ENCODE data around the gene OSBPL5. TPM values are rescaled to one million over a fixed set of nuclear protein-coding genes. Genes with fewer than 3 reads are reported as not detected.

OSBPL5 gene
- total and polyA plus RNA-seq, 2 of the 4 experiments (the other 2 are of a cell fraction): 14.9 to 22.3 TPM

GRCh38 chr11:3183523-3183922, 18.4 kb upstream of the OSBPL5 start:
- Histone ChIP-seq H3K79me1 (ENCODE audit: low read depth in 1 of 2, low read length in 2 of 2) (no peaks in the 10 kb centered on the region), H2BK20ac (ENCODE audit: low read depth, low read length) (no peak overlapping the region), H2AFZ (replicated peaks; ENCODE audit: low read length, poor library complexity) (no peak overlapping the region), H2BK120ac (ENCODE audit: low read depth, low read length) (no peak overlapping the region), H3K9me3 (ENCODE audit: control insufficient read depth, insufficient read depth, low read length) (no peaks in the 10 kb centered on the region), H2AK9ac (replicated peaks; ENCODE audit: low read depth, low read length, poor library complexity) (no peak overlapping the region), H3K56ac (ENCODE audit: extremely low read depth, insufficient read depth, low read length) (no peak overlapping the region), H3K4me3 (ENCODE audit: insufficient read depth, low read depth, low read length) (no peak overlapping the region), H3K4ac (ENCODE audit: low read depth, low read length) (no peak overlapping the region), H3K23ac (ENCODE audit: low read depth, low read length) (no peak overlapping the region), H4K5ac (ENCODE audit: low read depth, low read length) (no peak overlapping the region), H3K18ac (ENCODE audit: low read depth, low read length) (no peak overlapping the region), H4K8ac (ENCODE audit: low read depth in 2 of 2, low read length in 2 of 2) (no peak overlapping the region), H3K4me1 (ENCODE audit: control insufficient read depth, insufficient read depth, low read length) (no peaks in the 10 kb centered on the region), H2BK5ac (ENCODE audit: low read depth, low read length, poor library complexity, severe bottlenecking) (no peak overlapping the region), H3K27me3 (ENCODE audit: control insufficient read depth, insufficient read depth, low read length) (peaks cover 25% of the 10 kb centered on the region), H3K9me1 (ENCODE audit: insufficient read depth, low read length) (no peaks in the 10 kb centered on the region), H3K14ac (replicated peaks; ENCODE audit: low read depth, low read length) (no peak overlapping the region), H3K36me3 (ENCODE audit: control insufficient read depth, insufficient read depth, low read length) (no peaks in the 10 kb centered on the region), H2BK15ac (ENCODE audit: low read depth, low read length) (no peak overlapping the region), H4K20me1 (ENCODE audit: insufficient read depth, low read length) (no peaks in the 10 kb centered on the region), H2AK5ac (ENCODE audit: low read depth, low read length) (no peak overlapping the region), H3K4me2 (ENCODE audit: low read depth, low read length) (no peak overlapping the region), H3K9ac (ENCODE audit: low read depth, low read length) (no peak overlapping the region), H4K91ac (ENCODE audit: insufficient read depth, low read depth, low read length) (no peak overlapping the region), H3K27ac (ENCODE audit: insufficient read depth, low read length) (no peak overlapping the region)
- intact Hi-C loops (cut with micrococcal nuclease): no loop called here
- dilution Hi-C loops (cut with HindIII; ENCODE audit: low sequenced_read_pairs, unreplicated experiment): no loop called here
- ATAC-seq (ENCODE audit: low read depth) (no peak), DNase-seq (no peak)
- in situ Hi-C loops (cut with MboI; ENCODE audit: low sequenced_read_pairs): no loop called here
- POLR2A ChIA-PET (ENCODE audit: unreplicated experiment): no interaction called here
- TF ChIP-seq BHLHE40 (IDR thresholded peaks at IDR 0.05; ENCODE audit: low read depth, low read length): no peak
- no peak for TF ChIP-seq RAD21 (IDR thresholded peaks at IDR 0.05; ENCODE audit: low read length)
- TF ChIP-seq SMC3 (IDR thresholded peaks at IDR 0.05; ENCODE audit: low read depth, low read length): no peak
- no peak for TF ChIP-seq FOS (IDR thresholded peaks at IDR 0.05; ENCODE audit: low read depth, low read length)
- no peak for TF ChIP-seq POLR2A (IDR thresholded peaks at IDR 0.05; ENCODE audit: low read depth, low read length)
- no peak for TF ChIP-seq MXI1 (IDR thresholded peaks at IDR 0.05; ENCODE audit: borderline replicate concordance, low read depth, low read length)
- no peak for TF ChIP-seq USF2 (IDR thresholded peaks at IDR 0.05; ENCODE audit: low read depth, low read length)
- CTCF ChIA-PET: no interaction called here
- no TSS peak for BruUV-seq (replicated peaks)
- WGBS, 2 experiments (ENCODE audit: extremely low coverage in 2 of 2, insufficient read length in 1 of 2): no CpG with 5 or more reads among the region's 6 CpGs

All from IMR-90 (cell line).